Endothelial cell of umbilical vein (primary cell): Measurements from ENCODE around the gene TMEFF1. TPM values are rescaled to one million over a fixed set of nuclear protein-coding genes. Genes with fewer than 3 reads are reported as not detected.

Source experiments
- BruUV-seq: library from RNA; stranded (reverse); fragments of 400-500 nt; replicated peaks from 2 replicates; lab custom pipeline; 2021; lab: Mats Ljungman, UMichigan
- CTCF ChIA-PET: fragments of 300-600, 350-600 bp; sonication (Branson Sonifier 250); formaldehyde crosslinking; loops from one replicate; lab custom pipeline; 2021; ENCODE audit warnings: antibody characterized with exemption, inconsistent platforms; lab: Charles Lee
- POLR2A ChIA-PET: fragments of 300-600, 350-600 bp; sonication (Branson Sonifier 250); formaldehyde crosslinking; loops from one replicate; lab custom pipeline; 2021; ENCODE audit warnings: antibody characterized with exemption, inconsistent platforms; lab: Charles Lee
- DNase-seq: peaks from one replicate; pipeline ENCODE4 v3.0.0-alpha.2; 2011; ENCODE audit warnings: low read depth, low spot score
- FAIRE-seq: peaks from 2 replicates; lab custom pipeline; 2011; peaks lifted over from hg19 to GRCh38; lab: Jason Lieb, UNC
- H2AFZ ChIP-seq: 2 replicates; pipeline ENCODE4 v1.6.0; 2012; ENCODE audit warnings: low read depth, low read length, control low read depth, inconsistent platforms
- H3K27ac ChIP-seq: 2 replicates; pipeline ENCODE4 v1.5.1; 2011; ENCODE audit warnings: low read depth, mild to moderate bottlenecking, control low read depth, low read length, moderate library complexity; ENCODE audit not compliant: insufficient read depth
- H3K27me3 ChIP-seq, 2 experiments: 2 replicates each; pipeline versions ENCODE4 v1.6.0 to v1.6.1; 2011; ENCODE audit warnings: low read length in 2 of 2, mixed read lengths in 1 of 2; ENCODE audit not compliant: control insufficient read depth in 2 of 2, insufficient read depth in 2 of 2
- H3K36me3 ChIP-seq, 2 experiments: 2 replicates in 1 of 2; 3 replicates in 1 of 2; pipeline ENCODE4 v1.5.1; 2011; ENCODE audit warnings: low read length in 2 of 2, mild to moderate bottlenecking in 1 of 2, moderate library complexity in 1 of 2; ENCODE audit not compliant: control insufficient read depth in 2 of 2, insufficient read depth in 2 of 2; ENCODE audit errors: extremely low read depth in 1 of 2
- H3K4me1 ChIP-seq: 3 replicates; pipeline ENCODE4 v1.5.1; 2011; ENCODE audit warnings: mild to moderate bottlenecking, low read length; ENCODE audit not compliant: control insufficient read depth, insufficient read depth; ENCODE audit errors: extremely low read depth
- H3K4me2 ChIP-seq: 2 replicates; pipeline ENCODE4 v1.6.1; 2011; ENCODE audit warnings: low read length, control low read depth, mixed read lengths; ENCODE audit not compliant: insufficient read depth
- H3K4me3 ChIP-seq, 3 experiments: fragments of 200-600 bp in 1 of 3; sonication (generic), shearing (Covaris generic) in 1 of 3; replicated peaks in 1 of 3; 2 replicates each; pipeline ENCODE4 v1.5.1; 2011 to 2016; ENCODE audit warnings: control low read depth in 3 of 3, low read length in 3 of 3, mild to moderate bottlenecking in 2 of 3, inconsistent platforms in 1 of 3, low read depth in 1 of 3, moderate library complexity in 1 of 3; ENCODE audit not compliant: insufficient read depth in 1 of 3
- H3K79me2 ChIP-seq: 2 replicates; pipeline ENCODE4 v1.6.0; 2012; ENCODE audit warnings: low read length, inconsistent platforms; ENCODE audit not compliant: control insufficient read depth, insufficient read depth
- H3K9ac ChIP-seq: replicated peaks from 2 replicates; pipeline ENCODE3; 2011; ENCODE audit warnings: low read length, control low read depth; ENCODE audit not compliant: insufficient read depth; ENCODE audit errors: extremely low read depth
- H3K9me1 ChIP-seq: replicated peaks from 3 replicates; pipeline ENCODE4 v1.6.0; 2011; ENCODE audit warnings: mild to moderate bottlenecking, low read length; ENCODE audit not compliant: control insufficient read depth, insufficient read depth; ENCODE audit errors: extremely low read depth
- H3K9me3 ChIP-seq: replicated peaks from 2 replicates; pipeline ENCODE4 v1.5.1; 2012; ENCODE audit warnings: low read length, inconsistent platforms; ENCODE audit not compliant: control insufficient read depth, insufficient read depth
- H4K20me1 ChIP-seq: replicated peaks from 2 replicates; pipeline ENCODE3; 2011; ENCODE audit warnings: mild to moderate bottlenecking, low read length; ENCODE audit not compliant: control insufficient read depth, insufficient read depth; ENCODE audit errors: extremely low read depth
- EZH2 ChIP-seq: IDR thresholded peaks from 2 replicates; pipeline ENCODE4 v1.6.1; 2012; ENCODE audit warnings: borderline replicate concordance, low read depth, mild to moderate bottlenecking, moderate library complexity, low read length, inconsistent platforms; ENCODE audit not compliant: severe bottlenecking
- FOS ChIP-seq: IDR thresholded peaks from 2 replicates; pipeline ENCODE4 v1.6.1; 2011; ENCODE audit warnings: mild to moderate bottlenecking, low read length, moderate library complexity, borderline replicate concordance; ENCODE audit not compliant: insufficient read depth
- GATA2 ChIP-seq: IDR thresholded peaks from 2 replicates; pipeline ENCODE4 v1.7.0; 2011; ENCODE audit warnings: low read depth, mild to moderate bottlenecking, moderate library complexity, mixed read lengths, low read length; ENCODE audit not compliant: insufficient read length, insufficient read depth
- JUN ChIP-seq: IDR thresholded peaks from 2 replicates; pipeline ENCODE4 v1.6.1; 2011; ENCODE audit warnings: borderline replicate concordance, low read depth; ENCODE audit not compliant: insufficient read length, insufficient read depth
- MYC ChIP-seq: IDR thresholded peaks from one replicate; pipeline ENCODE4 v1.6.1; 2011; ENCODE audit warnings: mild to moderate bottlenecking, low read depth, low read length
- POLR2A ChIP-seq: IDR thresholded peaks from 2 replicates; pipeline ENCODE4 v1.6.1; 2012; ENCODE audit warnings: low read depth, mild to moderate bottlenecking, control low read depth, low read length
- POLR2AphosphoS5 ChIP-seq: IDR thresholded peaks from 2 replicates; pipeline ENCODE4 v1.6.1; 2012; ENCODE audit warnings: low read depth, mild to moderate bottlenecking, control low read depth, low read length, moderate library complexity; ENCODE audit not compliant: insufficient read depth
- dilution Hi-C: fragments of 300-500 bp; cut with MboI; formaldehyde crosslinking; loops from one replicate; pipeline ENCODE4 v1.15.0; 2019; ENCODE audit warnings: low sequenced_read_pairs; ENCODE audit not compliant: extremely low pct_ligation_motif_present
- intact Hi-C: fragments of 100-400 bp; cut with micrococcal nuclease; formaldehyde crosslinking; loops from one replicate; pipeline ENCODE4 v1.10.0; 2022
- polyA plus RNA-seq, 4 experiments: library from polyadenylated mRNA; depleted of rRNA in 3 of 4; stranded (reverse) in 3 of 4; unstranded in 1 of 4; fragments of >200 nt; gene quantifications; 2 replicates each; pipeline versions ENCODE4 v1.2.1 to v1.2.3, GENCODE V29; 2011 to 2012; ENCODE audit warnings: missing spikeins in 1 of 4
- total RNA-seq: library from RNA; stranded (reverse); gene quantifications from 2 replicates; pipeline ENCODE4 v1.2.3, GENCODE V29; 2021
- TF ChIP-seq, protein P1 (sequence below): IDR thresholded peaks from 2 replicates; pipeline ENCODE4 v1.6.1; 2011; ENCODE audit not compliant: insufficient read depth, insufficient read length
- TF ChIP-seq, protein P2 (sequence below), 2 donors: IDR thresholded peaks; 1 replicate in 1 of 2; 2 replicates in 1 of 2; pipeline ENCODE4 v1.5.1; 2011; ENCODE audit warnings: low read length in 2 of 2, mild to moderate bottlenecking in 2 of 2, moderate library complexity in 2 of 2, control low read depth in 1 of 2, inconsistent platforms in 1 of 2, low read depth in 1 of 2; ENCODE audit not compliant: insufficient read depth in 1 of 2; ENCODE audit errors: extremely low read depth in 1 of 2

The TMEFF1 gene
- total and polyA plus RNA-seq, 2 donors (not counting 3 experiments of a cell fraction or from before 2014, with no cell fraction given), result 3.0 to 14.6 TPM

DNA sequence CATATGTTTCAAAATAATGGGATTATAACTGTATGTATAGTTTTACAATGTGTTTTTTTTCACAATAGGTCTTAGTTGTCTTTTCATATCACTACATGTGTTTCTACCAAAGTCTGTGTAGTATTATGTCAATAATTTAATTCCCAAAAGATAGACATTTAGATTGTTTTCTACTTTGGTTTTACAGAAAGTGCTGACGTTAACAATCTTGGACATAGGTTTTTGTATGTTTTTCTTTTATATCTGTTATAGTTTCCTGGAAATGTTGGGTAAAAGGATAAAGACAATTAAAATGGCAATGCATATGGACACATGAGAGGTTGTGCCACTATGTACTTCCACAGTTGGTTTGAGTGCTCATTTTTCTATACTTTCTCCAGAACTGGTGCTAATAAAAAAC lies 15.2 kb downstream of the TMEFF1 start:
- Histone ChIP-seq H3K27me3 (no peaks in the 10 kb centered on the region), H3K79me2 (no peaks in the 10 kb centered on the region), H4K20me1 (no peaks in the 10 kb centered on the region), H3K4me1 (no peaks in the 10 kb centered on the region), H3K4me2 (no peak overlapping the region), H3K9me3 (no peaks in the 10 kb centered on the region), H2AFZ (no peak overlapping the region), H3K9ac (no peak overlapping the region), H3K36me3 (no peaks in the 10 kb centered on the region), H3K9me1 (no peaks in the 10 kb centered on the region), H3K4me3 (no peak overlapping the region), H3K27ac (no peak overlapping the region)
- no TSS peak for BruUV-seq
- DNase-seq, result no peak
- FAIRE-seq, result no peak
- dilution Hi-C loops (no loop called here), intact Hi-C loops (no loop called here)
- ChIA-PET CTCF (no interaction called here), POLR2A (no interaction called here)
- TF ChIP-seq POLR2A, result no peak
- no peak for TF ChIP-seq MYC
- TF ChIP-seq JUN, result no peak
- TF ChIP-seq, protein P1, sequence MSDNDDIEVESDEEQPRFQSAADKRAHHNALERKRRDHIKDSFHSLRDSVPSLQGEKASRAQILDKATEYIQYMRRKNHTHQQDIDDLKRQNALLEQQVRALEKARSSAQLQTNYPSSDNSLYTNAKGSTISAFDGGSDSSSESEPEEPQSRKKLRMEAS, result no peak
- no peak for TF ChIP-seq FOS
- TF ChIP-seq, protein P2, sequence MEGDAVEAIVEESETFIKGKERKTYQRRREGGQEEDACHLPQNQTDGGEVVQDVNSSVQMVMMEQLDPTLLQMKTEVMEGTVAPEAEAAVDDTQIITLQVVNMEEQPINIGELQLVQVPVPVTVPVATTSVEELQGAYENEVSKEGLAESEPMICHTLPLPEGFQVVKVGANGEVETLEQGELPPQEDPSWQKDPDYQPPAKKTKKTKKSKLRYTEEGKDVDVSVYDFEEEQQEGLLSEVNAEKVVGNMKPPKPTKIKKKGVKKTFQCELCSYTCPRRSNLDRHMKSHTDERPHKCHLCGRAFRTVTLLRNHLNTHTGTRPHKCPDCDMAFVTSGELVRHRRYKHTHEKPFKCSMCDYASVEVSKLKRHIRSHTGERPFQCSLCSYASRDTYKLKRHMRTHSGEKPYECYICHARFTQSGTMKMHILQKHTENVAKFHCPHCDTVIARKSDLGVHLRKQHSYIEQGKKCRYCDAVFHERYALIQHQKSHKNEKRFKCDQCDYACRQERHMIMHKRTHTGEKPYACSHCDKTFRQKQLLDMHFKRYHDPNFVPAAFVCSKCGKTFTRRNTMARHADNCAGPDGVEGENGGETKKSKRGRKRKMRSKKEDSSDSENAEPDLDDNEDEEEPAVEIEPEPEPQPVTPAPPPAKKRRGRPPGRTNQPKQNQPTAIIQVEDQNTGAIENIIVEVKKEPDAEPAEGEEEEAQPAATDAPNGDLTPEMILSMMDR (IDR thresholded peaks at IDR 0.05; ENCODE audit: extremely low read depth in 1 of 2, insufficient read depth in 1 of 2, low read depth in 1 of 2, low read length in 2 of 2), result no peak
- TF ChIP-seq GATA2, result no peak
- TF ChIP-seq POLR2AphosphoS5, result no peak
- TF ChIP-seq EZH2, result no peak
